Naive thymus-derived CD8-positive, alpha-beta T cell (primary cell): ENCODE results near the gene RPS29. TPM values are rescaled to one million over a fixed set of nuclear protein-coding genes. Genes with fewer than 3 reads are reported as not detected.
A peak's percentile ranks its signal among the peaks of the same experiment; 100 is the strongest.
"Not testable (repeated sequence)": the region's sequence is repeated elsewhere in the genome, so short reads cannot be mapped to it uniquely, and the experiment has no call there.

Experiments used
- ATAC-seq, 2 donors: fragments of 150-1000 bp; cut with Tn5 transposase in 1 of 2; sonication (Bioruptor Pico), chemical (Tn5 transposase) in 1 of 2; 1 replicate in 1 of 2; 2 replicates in 1 of 2; pipeline ENCODE4 v1.10.0; 2021; ENCODE audit warnings: mild to moderate bottlenecking in 2 of 2, moderate library complexity in 2 of 2
- POLR2A ChIA-PET: fragments of 350-600 bp; sonication (Branson Sonifier 250); formaldehyde crosslinking; loops from one replicate; lab custom pipeline; 2021; ENCODE audit warnings: antibody characterized with exemption; lab: Charles Lee
- DNase-seq, 10 donors: peaks; one replicate each; pipeline versions ENCODE4 v3.0.0 to v3.0.0-alpha.2; 2020 to 2022
- H3K27ac Mint-ChIP-seq, 10 donors: one replicate each; pipeline ENCODE4 v1.8.0; 2020 to 2022; ENCODE audit warnings: mild to moderate bottlenecking in 10 of 10, mixed read lengths in 10 of 10, moderate library complexity in 4 of 10, inconsistent platforms in 1 of 10
- H3K27me3 Mint-ChIP-seq, 5 donors: one replicate each; pipeline ENCODE4 v1.8.0; 2021 to 2022; ENCODE audit warnings: mixed read lengths in 5 of 5
- H3K36me3 Mint-ChIP-seq, 3 donors: one replicate each; pipeline ENCODE4 v1.8.0; 2020 to 2022; ENCODE audit warnings: mixed read lengths in 3 of 3, mild to moderate bottlenecking in 2 of 3, inconsistent platforms in 1 of 3
- H3K4me1 Mint-ChIP-seq, 4 donors: one replicate each; pipeline ENCODE4 v1.8.0; 2021 to 2022; ENCODE audit warnings: mixed read lengths in 4 of 4
- H3K4me3 Mint-ChIP-seq, 10 donors: one replicate each; pipeline ENCODE4 v1.8.0; 2020 to 2022; ENCODE audit warnings: mild to moderate bottlenecking in 10 of 10, mixed read lengths in 10 of 10, moderate library complexity in 6 of 10, inconsistent platforms in 1 of 10
- H3K9me3 Mint-ChIP-seq, 9 donors: one replicate each; pipeline ENCODE4 v1.8.0; 2020 to 2022; ENCODE audit warnings: mixed read lengths in 9 of 9, mild to moderate bottlenecking in 3 of 9, inconsistent platforms in 1 of 9, moderate library complexity in 1 of 9
- polyA plus RNA-seq, 3 donors: library from polyadenylated mRNA; unstranded; fragments of 300-500 nt; fragmentation: Illumina TruSeq; gene quantifications; one replicate each; pipeline ENCODE4 v1.2.3, GENCODE V29; 2021
- total RNA-seq, 8 experiments: library from RNA in 2 of 8; stranded (reverse) in 2 of 8; gene quantifications; one replicate each; pipeline ENCODE4 v1.2.3 and lab custom pipeline; 2021 to 2026

RPS29 gene
- total and polyA plus RNA-seq, 5 experiments from 2014 or later, result 2,453 to 13,490 (median 11,853) TPM

DNA sequence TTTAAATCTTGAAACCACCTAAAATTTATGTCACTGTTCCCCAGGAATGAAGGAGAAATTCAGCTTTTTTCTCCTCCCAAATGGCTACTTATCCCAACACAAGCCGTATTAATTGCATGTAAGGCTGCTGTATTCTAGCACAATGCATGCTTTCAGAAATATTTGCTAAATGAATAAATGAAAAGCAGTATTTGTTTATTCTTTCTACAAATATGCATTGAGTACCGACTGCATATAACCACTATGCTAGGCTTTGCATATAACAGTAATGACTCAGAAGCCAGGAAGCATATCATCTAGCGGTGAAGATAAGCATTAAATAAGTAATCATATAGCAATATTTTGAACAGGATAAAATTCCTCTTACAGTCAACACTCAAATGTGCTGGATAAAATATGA is 6.8 kb upstream of the RPS29 start:
- no peaks in the 10 kb centered on the region for H3K27me3 Mint-ChIP-seq
- ATAC-seq, result no peak
- no peak overlapping the region for H3K27ac Mint-ChIP-seq
- H3K36me3 Mint-ChIP-seq, result no peaks in the 10 kb centered on the region
- H3K4me3 Mint-ChIP-seq, result no peak overlapping the region
- no peak for DNase-seq
- POLR2A ChIA-PET, result no interaction called here
- peaks cover 0 to 36% (median 16%) of the 10 kb centered on the region in 4 donors for H3K4me1 Mint-ChIP-seq
- no peaks in the 10 kb centered on the region for H3K9me3 Mint-ChIP-seq

- no peak overlapping the region for H3K27ac Mint-ChIP-seq
- no peak overlapping the region for H3K4me3 Mint-ChIP-seq
- POLR2A ChIA-PET, result interaction anchor here (0.8 to 1.5 kb wide), 2 partner anchors 31 to 45 kb away, joined by 3 to 9 read pairs; partner anchors contain the start of genes MGAT2 and RPL36AL
- H3K9me3 Mint-ChIP-seq, result peaks cover 0 to 6% (median 0%) of the 10 kb centered on the region in 9 donors
- peaks cover 0 to 9% (median 0%) of the 10 kb centered on the region in 5 donors for H3K27me3 Mint-ChIP-seq
- ATAC-seq, result no peak
- DNase-seq, result no peak
- H3K36me3 Mint-ChIP-seq, result peaks cover 5 to 19% (median 6%) of the 10 kb centered on the region in 3 donors
- peaks cover 3 to 29% (median 17%) of the 10 kb centered on the region in 4 donors for H3K4me1 Mint-ChIP-seq
Observed at GRCh38 chr14:49589387-49589786, 3.2 kb upstream of the RPS29 start.

- DNase-seq (peak in 6 of 10 donors; percentile 30 to 88 (median 75)), ATAC-seq (peak; percentile 22 to 42)
- H3K4me1 Mint-ChIP-seq, result peaks cover 13 to 46% (median 38%) of the 10 kb centered on the region in 4 donors
- H3K9me3 Mint-ChIP-seq, result peaks cover 0 to 6% (median 0%) of the 10 kb centered on the region in 9 donors
- peak overlapping the region; percentile 97 to 100 (median 99) for H3K27ac Mint-ChIP-seq
- H3K36me3 Mint-ChIP-seq, result peaks cover 5 to 44% (median 18%) of the 10 kb centered on the region in 3 donors
- POLR2A ChIA-PET, result interaction anchor here (0.6 to 4.8 kb wide), 23 partner anchors 8 to 1508 kb away, joined by 3 to 112 read pairs (median 4); partner anchors contain the start of genes DNAAF2, KLHDC2, LRR1 and MGAT2
- H3K27me3 Mint-ChIP-seq, result peaks cover 0 to 9% (median 0%) of the 10 kb centered on the region in 5 donors
- H3K4me3 Mint-ChIP-seq, result peak overlapping the region; percentile 89 to 99 (median 94)
Observed at GRCh38 chr14:49586673-49587460, 687 bp upstream of the RPS29 start.

GRCh38 chr14:49584981-49585640 is 1.1 kb downstream of the RPS29 start:
- H3K9me3 Mint-ChIP-seq, DNase-seq, H3K27me3 Mint-ChIP-seq, ATAC-seq: not testable (repeated sequence)
- peak overlapping the region; percentile 97 to 100 (median 99) for H3K27ac Mint-ChIP-seq
- peaks cover 5 to 54% (median 19%) of the 10 kb centered on the region in 3 donors for H3K36me3 Mint-ChIP-seq
- POLR2A ChIA-PET, result interaction anchor here (0.6 to 4.8 kb wide), 16 partner anchors 10 to 1510 kb away, joined by 3 to 112 read pairs (median 4); partner anchors contain the start of genes DNAAF2, KLHDC1, KLHDC2 and LRR1
- H3K4me1 Mint-ChIP-seq, result peaks cover 23 to 58% (median 53%) of the 10 kb centered on the region in 4 donors
- H3K4me3 Mint-ChIP-seq, result peak overlapping the region; percentile 89 to 99 (median 94)

DNA sequence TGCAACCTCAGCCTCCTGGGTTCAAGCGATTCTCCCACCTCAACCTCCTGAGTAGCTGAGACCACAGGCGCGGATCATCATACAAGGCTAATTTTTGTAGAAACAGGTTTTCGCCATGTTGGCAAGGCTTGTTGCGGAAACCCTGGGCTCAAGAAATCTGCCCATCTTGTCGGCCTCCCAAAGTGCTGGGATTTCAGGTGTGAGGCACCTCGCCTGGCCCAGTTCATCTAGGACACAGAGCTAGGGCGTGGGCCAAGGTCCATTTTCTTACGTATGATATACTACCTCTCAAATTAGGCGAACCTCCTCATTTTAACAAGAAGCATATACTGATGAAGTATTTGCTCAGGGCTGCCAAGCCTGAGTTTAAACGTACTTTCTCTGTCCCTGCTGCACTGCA is 2.1 kb downstream of the RPS29 start:
- POLR2A ChIA-PET, result interaction anchor here (1.5 to 4.8 kb wide), 3 partner anchors 14 to 109 kb away, joined by 3 to 112 read pairs (median 83); partner anchors contain the start of genes KLHDC1, LRR1, MGAT2 and RPL36AL
- Mint-ChIP-seq H3K27ac (peak overlapping the region; percentile 80 to 100 (median 98)), H3K4me3 (peak overlapping the region; percentile 89 to 99 (median 94)), H3K4me1 (peaks cover 26 to 69% (median 63%) of the 10 kb centered on the region in 4 donors), H3K27me3 (peaks cover 0 to 9% (median 0%) of the 10 kb centered on the region in 5 donors), H3K36me3 (peaks cover 5 to 56% (median 19%) of the 10 kb centered on the region in 3 donors), H3K9me3 (peaks cover 0 to 6% (median 0%) of the 10 kb centered on the region in 9 donors)
- no peak for DNase-seq
- ATAC-seq, result no peak

DNA sequence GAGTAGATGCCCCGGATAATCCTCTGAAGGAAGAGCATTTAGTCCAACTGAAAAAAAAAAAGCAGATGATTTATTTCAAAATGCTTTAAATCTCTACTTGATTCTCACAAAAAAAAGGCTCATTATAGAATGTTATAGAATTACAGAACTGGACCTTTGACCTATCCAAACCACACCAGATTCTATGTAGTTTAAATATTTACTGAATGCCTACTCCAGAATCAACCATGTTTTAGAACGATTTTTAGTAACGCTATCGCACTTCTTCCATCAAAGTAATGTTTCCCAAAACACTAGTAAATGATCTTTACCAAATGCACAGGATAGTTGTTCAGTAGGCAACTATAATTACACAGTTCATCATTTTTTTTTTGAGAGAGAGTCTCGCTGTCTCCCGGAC is 2.6 kb downstream of the RPS29 start:
- Mint-ChIP-seq H3K9me3 (peaks cover 0 to 6% (median 0%) of the 10 kb centered on the region in 9 donors), H3K27me3 (peaks cover 0 to 9% (median 0%) of the 10 kb centered on the region in 5 donors), H3K36me3 (peaks cover 5 to 56% (median 19%) of the 10 kb centered on the region in 3 donors), H3K4me3 (peak overlapping the region; percentile 89 to 99 (median 94)), H3K27ac (peak overlapping the region; percentile 5 to 100 (median 97)), H3K4me1 (peaks cover 29 to 73% (median 68%) of the 10 kb centered on the region in 4 donors)
- DNase-seq (no peak), ATAC-seq (no peak)
- POLR2A ChIA-PET, result interaction anchor here (4.5 kb wide), 1 partner anchor 37 kb away, joined by 112 read pairs; the partner anchor contains the start of genes MGAT2 and RPL36AL

DNA sequence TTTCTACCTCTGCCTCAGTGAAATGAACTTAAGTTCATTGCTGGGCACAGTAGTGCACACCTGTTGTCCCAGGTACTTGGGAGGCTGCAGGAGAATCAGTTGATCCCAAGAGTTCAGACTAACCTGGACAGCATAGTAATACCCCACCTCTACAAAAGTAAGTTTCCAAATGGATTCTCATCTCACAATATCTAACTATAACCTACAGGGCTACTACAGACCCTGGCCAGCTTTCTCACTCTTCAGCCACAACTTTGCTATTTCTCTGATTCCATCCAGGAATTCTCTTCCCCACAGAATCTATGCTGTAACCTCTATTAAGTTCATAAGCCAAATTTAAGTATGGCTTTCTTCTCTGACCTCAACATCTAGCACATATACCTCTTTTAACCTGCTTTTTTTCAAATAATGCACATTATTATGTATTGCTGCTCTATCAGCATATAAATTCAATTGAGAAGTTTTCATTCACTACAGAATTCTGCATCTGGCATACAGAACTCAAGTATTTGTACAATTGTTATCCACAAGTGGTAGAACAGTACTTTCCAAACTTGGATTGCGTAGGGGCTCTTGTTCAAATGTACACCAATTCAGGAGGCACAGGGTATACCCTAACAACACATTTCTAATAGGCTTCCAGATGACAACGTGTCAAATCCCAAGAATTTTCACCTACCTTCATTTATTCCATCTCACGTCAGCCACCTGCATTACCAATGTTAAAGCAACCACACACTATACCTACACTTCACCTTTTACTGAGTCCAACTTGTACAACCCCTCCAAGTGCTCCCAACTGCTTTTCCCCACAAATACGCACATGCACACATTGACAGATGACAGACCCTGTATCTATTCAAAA is 3.8 kb downstream of the RPS29 start:
- Mint-ChIP-seq H3K27me3 (peaks cover 0 to 9% (median 0%) of the 10 kb centered on the region in 5 donors), H3K9me3 (peaks cover 0 to 6% (median 0%) of the 10 kb centered on the region in 9 donors), H3K4me1 (peaks cover 34 to 81% (median 77%) of the 10 kb centered on the region in 4 donors), H3K4me3 (peak overlapping the region in 8 of 10 donors; percentile 4 to 92 (median 37)), H3K36me3 (peaks cover 5 to 63% (median 23%) of the 10 kb centered on the region in 3 donors), H3K27ac (peak overlapping the region; percentile 4 to 86 (median 62))
- DNase-seq, result no peak
- POLR2A ChIA-PET, result interaction anchor here (0.6 to 0.9 kb wide), 3 partner anchors 9 to 110 kb away, joined by 3 to 12 read pairs (median 3); no protein-coding TSS in a partner anchor
- no peak for ATAC-seq

DNA sequence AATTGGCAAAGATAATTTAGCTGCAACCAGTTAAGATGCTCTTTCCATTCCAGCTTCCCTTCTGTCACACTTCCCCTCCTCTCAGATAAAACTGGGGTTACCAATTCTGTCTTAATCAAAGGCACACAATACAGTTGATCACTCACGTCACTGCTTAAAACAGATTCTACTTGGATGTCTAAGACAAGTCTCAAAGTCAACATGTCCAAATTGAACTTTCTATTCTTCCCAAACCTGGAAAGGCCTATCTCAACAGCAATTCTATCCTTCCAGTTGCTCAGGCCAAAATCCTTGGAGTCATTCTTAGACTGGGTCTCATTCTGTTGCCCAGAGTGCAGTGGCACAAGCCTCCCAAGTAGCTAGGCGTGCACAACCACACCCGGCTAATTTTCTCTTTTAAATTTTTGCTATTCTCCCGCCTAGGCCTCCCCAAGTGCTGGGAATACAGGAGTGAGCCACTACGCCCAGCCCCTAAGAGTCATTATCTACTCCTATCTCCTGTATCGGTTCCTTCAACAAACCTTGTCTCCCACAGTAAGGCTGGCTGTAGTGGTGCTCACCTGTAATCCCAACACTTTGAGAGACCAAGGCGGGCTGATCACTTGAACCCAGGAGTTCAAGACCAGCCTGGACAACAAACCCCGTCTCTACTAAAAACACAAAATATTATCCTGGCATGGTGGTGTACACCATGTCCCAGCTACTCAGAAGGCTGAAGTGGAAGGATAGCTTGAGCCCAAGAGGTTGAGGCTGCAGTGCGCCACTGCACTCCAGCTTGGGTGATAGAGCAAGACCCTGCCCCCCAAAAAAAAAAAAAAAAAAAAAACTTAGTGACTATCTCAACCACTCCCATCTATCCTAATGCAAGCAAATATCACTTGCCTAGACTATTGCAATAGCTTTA is 4.7 kb downstream of the RPS29 start:
- H3K27ac Mint-ChIP-seq, result peak overlapping the region; percentile 30 to 86 (median 70)
- no peak for ATAC-seq
- peaks cover 0 to 3% (median 0%) of the 10 kb centered on the region in 9 donors for H3K9me3 Mint-ChIP-seq
- H3K36me3 Mint-ChIP-seq, result peaks cover 5 to 70% (median 28%) of the 10 kb centered on the region in 3 donors
- peaks cover 33 to 82% (median 74%) of the 10 kb centered on the region in 4 donors for H3K4me1 Mint-ChIP-seq
- peaks cover 0 to 7% (median 0%) of the 10 kb centered on the region in 5 donors for H3K27me3 Mint-ChIP-seq
- peak overlapping the region in 7 of 10 donors; percentile 4 to 92 (median 31) for H3K4me3 Mint-ChIP-seq
- POLR2A ChIA-PET, result interaction anchor here (0.6 to 0.9 kb wide), 4 partner anchors 8 to 110 kb away, joined by 3 to 12 read pairs (median 3); no protein-coding TSS in a partner anchor
- DNase-seq, result no peak

DNA sequence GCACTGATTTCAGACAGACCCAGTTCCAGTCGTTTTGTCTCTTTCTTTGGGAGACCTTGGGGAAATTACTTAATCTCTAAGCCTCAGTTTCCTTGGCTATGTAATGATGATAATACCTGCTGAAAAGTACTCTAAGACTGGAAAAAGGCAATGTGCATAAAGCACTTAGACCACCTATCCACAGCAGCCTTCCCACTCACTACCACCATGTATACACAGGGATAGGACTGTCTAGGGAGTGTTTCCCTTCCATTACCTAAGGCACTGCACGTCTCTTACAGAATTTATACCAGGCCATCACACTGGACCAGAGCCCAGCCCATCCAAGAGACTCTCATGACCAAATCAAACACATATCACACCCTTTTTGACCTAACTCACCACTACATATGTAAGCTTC is 6.3 kb downstream of the RPS29 start:
- H3K4me3 Mint-ChIP-seq, result peak overlapping the region in 2 of 10 donors; percentile 3 to 7
- H3K9me3 Mint-ChIP-seq, result no peaks in the 10 kb centered on the region
- H3K36me3 Mint-ChIP-seq, result peaks cover 0 to 67% (median 30%) of the 10 kb centered on the region in 3 donors
- H3K4me1 Mint-ChIP-seq, result peaks cover 31 to 75% (median 63%) of the 10 kb centered on the region in 4 donors
- peak overlapping the region; percentile 1 to 83 (median 60) for H3K27ac Mint-ChIP-seq
- POLR2A ChIA-PET, result no interaction called here
- no peaks in the 10 kb centered on the region for H3K27me3 Mint-ChIP-seq
- no peak for DNase-seq
- no peak for ATAC-seq

DNA sequence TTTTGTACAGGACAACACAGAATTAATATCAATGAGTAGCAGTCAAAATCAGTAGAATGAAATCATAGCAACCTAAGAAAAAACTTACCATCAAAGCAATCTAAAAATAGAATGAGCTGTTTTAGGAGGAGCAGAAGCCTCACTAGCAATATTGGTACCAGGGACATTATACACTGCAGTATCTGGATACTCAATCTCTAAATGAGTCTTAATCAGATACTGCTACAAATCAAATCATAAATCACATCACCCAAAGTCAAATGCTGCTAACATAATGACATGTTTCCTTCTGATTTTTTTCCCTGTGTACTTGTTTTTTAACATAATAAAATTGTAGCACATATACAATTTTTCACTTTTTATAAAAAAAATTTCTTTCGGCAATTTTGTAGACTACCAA is 8.0 kb downstream of the RPS29 start:
- DNase-seq (no peak), ATAC-seq (no peak)
- Mint-ChIP-seq H3K36me3 (peaks cover 0 to 66% (median 26%) of the 10 kb centered on the region in 3 donors), H3K9me3 (no peaks in the 10 kb centered on the region), H3K4me1 (peaks cover 28 to 62% (median 49%) of the 10 kb centered on the region in 4 donors), H3K27me3 (no peaks in the 10 kb centered on the region), H3K27ac (peak overlapping the region in 4 of 10 donors; percentile 35 to 64 (median 60)), H3K4me3 (no peak overlapping the region)
- POLR2A ChIA-PET, result interaction anchor here (1.0 kb wide), 1 partner anchor 9 kb away, joined by 3 read pairs; the partner anchor contains the start of gene RPS29
